Pancreas (tissue), 10 donors: Measurements from ENCODE around the gene TARM1. TPM values are rescaled to one million over a fixed set of nuclear protein-coding genes. Genes with fewer than 3 reads are reported as not detected.
"Not testable (repeated sequence)": the region's sequence is repeated elsewhere in the genome, so short reads cannot be mapped to it uniquely, and the experiment has no call there.

Experiments used
- ATAC-seq, 4 donors: fragments of 200-7000 bp; cut with Tn5 transposase; one replicate each; pipeline versions ENCODE4 v1.8.0 to v1.9.1; 2020; ENCODE audit warnings: mild to moderate bottlenecking in 4 of 4, moderate library complexity in 4 of 4
- DNase-seq, 6 donors: peaks; one replicate each; pipeline ENCODE4 v3.0.0-alpha.2; 2020
- FAIRE-seq: peaks from 2 replicates; lab custom pipeline; 2012; peaks lifted over from hg19 to GRCh38; lab: Jason Lieb, UNC
- H3K27ac ChIP-seq, 4 donors: fragments of 200-600 bp; sonication (generic); 1 replicate in 3 of 4; 2 replicates in 1 of 4; pipeline versions ENCODE4 v1.5.0 to v1.8.0; 2020
- H3K27me3 ChIP-seq, 4 donors: fragments of 200-600 bp; one replicate each; pipeline ENCODE4 v1.8.0; 2021
- H3K36me3 ChIP-seq, 3 donors: fragments of 200-600 bp; sonication (generic) in 1 of 3; one replicate each; pipeline versions ENCODE4 v1.5.0 to v1.8.0; 2020 to 2021
- H3K4me1 ChIP-seq, 3 donors: fragments of 200-600 bp; one replicate each; pipeline ENCODE4 v1.8.0; 2021
- H3K4me3 ChIP-seq, 4 donors: fragments of 200-600 bp; sonication (generic) in 2 of 4; one replicate each; pipeline versions ENCODE4 v1.5.0 to v1.8.0; 2020 to 2021
- H3K9me3 ChIP-seq, 4 donors: fragments of 200-600 bp; one replicate each; pipeline ENCODE4 v1.8.0; 2021
- CTCF ChIP-seq, 4 donors: fragments of 200-600 bp; sonication (generic) in 3 of 4; IDR thresholded peaks; one replicate each; pipeline versions ENCODE4 v1.5.0 to v1.8.0; 2021; ENCODE audit warnings: antibody characterized with exemption in 4 of 4
- WGBS, 2 donors: extraction: QIAGEN DNeasy Blood & Tissue Kit; methylation state at CpG; one replicate each; pipeline ENCODE4 v1.1.7; 2013; 5-methylcytosine and 5-hydroxymethylcytosine counted together
- intact Hi-C, 3 donors: fragments of 100-400 bp; cut with DNase I; formaldehyde crosslinking; loops; one replicate each; pipeline versions ENCODE4 v1.11.1 to v1.14.2; 2022
- polyA plus RNA-seq, 2 donors: library from polyadenylated mRNA; stranded (reverse); fragments of 200-250 nt; gene quantifications; one replicate each; pipeline ENCODE4 v1.2.3, GENCODE V29; 2013
- total RNA-seq, 6 donors: library from RNA; stranded (reverse); fragmentation: NEBNext Ultra II Directional in 4 of 6; extraction: Animal tissue kit (Norgen Biotek cat#: 25700) in 4 of 6; gene quantifications; one replicate each; pipeline versions ENCODE4 v1.2.1 to v1.2.4, GENCODE V29; 2021 to 2023
- donor health status: healthy with polysubstance abuse.
- donor health status: DM: no; HTN: no; CAD: no; lungs with moderate emphysema.
- donor health status: DM: no; HTN: no; CAD: no.
- donor health status: control.
- donor health status: control.
- donor health status: Bipolar disorder and iron deficiency.
- donor health status: DM: yes; HTN: yes; CAD: no.
- donor health status: DM: no; HTN: no; CAD: no.
- donor health status: DM: no; HTN: no; CAD: no.
- donor health status: DM: yes; HTN: yes; CAD: no.

TARM1 gene
- total and polyA plus RNA-seq, 8 donors: not detected

DNA sequence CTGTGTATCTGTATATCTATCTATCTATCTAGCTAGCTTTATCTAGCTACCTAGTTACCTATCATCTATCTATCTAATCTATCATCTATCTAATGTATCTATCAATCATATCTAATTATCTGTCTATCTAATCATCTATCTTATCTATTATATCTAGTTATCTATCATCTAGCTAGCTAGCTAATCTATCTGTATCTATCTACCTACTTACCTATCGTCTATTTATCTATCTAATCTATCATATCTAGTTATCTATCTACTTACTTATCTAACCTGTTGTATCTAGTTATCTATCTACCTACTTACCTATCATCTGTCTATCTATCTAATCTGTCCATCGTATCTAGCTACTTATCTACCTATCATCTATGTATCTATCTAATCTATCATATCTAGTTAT lies 35.4 kb downstream of the TARM1 start:
- 28 to 43% methylated on average over 2 of the region's 2 CpGs for WGBS, 2 donors
- ATAC-seq (no peak), FAIRE-seq (no peak), DNase-seq (no peak)
- no peak for TF ChIP-seq CTCF (IDR thresholded peaks at IDR 0.05)
- H3K27ac ChIP-seq: no peak overlapping the region
- intact Hi-C loops: no loop called here
- no peaks in the 10 kb centered on the region for H3K9me3 ChIP-seq
- no peaks in the 10 kb centered on the region for H3K27me3 ChIP-seq
- H3K4me1 ChIP-seq: no peaks in the 10 kb centered on the region
- H3K4me3 ChIP-seq: no peak overlapping the region
- H3K36me3 ChIP-seq: no peaks in the 10 kb centered on the region

- intact Hi-C loops: no loop called here
- 54 to 62% methylated on average over 3 of the region's 3 CpGs for WGBS, 2 donors
- no peaks in the 10 kb centered on the region for H3K36me3 ChIP-seq
- no peak for DNase-seq
- H3K9me3 ChIP-seq: no peaks in the 10 kb centered on the region
- H3K4me1 ChIP-seq: no peaks in the 10 kb centered on the region
- ATAC-seq: no peak
- no peak overlapping the region for H3K27ac ChIP-seq
- H3K27me3 ChIP-seq: no peaks in the 10 kb centered on the region
- no peak for TF ChIP-seq CTCF (IDR thresholded peaks at IDR 0.05)
- no peak overlapping the region for H3K4me3 ChIP-seq
- no peak for FAIRE-seq
Observed at GRCh38 chr19:54042989-54043388, 38.2 kb downstream of the TARM1 start.

DNA sequence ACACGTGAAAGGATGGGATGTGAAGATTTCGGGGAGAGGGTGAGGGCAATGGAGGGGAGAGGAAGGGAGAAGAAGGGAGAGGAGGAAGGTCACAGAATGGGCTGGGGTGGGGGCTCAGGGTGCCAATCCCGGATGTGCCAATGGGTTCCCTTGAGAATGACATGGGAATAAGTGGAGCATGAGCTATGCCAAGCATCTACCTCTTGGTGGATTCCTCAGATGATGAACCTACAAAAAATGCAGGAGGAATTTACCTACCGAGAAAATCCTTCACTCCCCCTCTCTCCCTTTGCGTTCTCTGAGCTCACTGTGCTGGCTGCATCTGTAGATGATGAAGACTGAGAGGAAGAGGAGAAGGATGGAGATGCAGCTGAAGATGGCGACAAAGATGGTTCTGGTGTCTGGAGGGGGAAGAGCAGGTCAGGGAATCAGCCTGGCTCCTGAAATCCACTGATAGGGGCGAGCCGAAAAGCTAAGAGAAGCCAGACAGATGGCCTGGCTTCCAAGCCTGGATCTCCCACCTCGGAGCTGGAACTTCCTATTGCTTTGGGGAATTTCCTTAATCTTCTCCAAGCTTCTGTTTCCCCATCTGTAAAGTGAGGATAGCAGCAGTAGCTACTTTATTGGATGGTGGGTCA lies 39.1 kb downstream of the TARM1 start:
- H3K4me3 ChIP-seq: no peak overlapping the region
- no peaks in the 10 kb centered on the region for H3K9me3 ChIP-seq
- no peaks in the 10 kb centered on the region for H3K4me1 ChIP-seq
- H3K27me3 ChIP-seq: no peaks in the 10 kb centered on the region
- DNase-seq (no peak), FAIRE-seq (no peak), ATAC-seq (no peak)
- no peak for TF ChIP-seq CTCF (IDR thresholded peaks at IDR 0.05)
- intact Hi-C loops: no loop called here
- WGBS, 2 donors: 36 to 38% methylated on average over 9 of the region's 9 CpGs
- H3K36me3 ChIP-seq: no peaks in the 10 kb centered on the region
- H3K27ac ChIP-seq: no peak overlapping the region

GRCh38 chr19:54040003-54040402 lies 41.2 kb downstream of the TARM1 start:
- no peak overlapping the region for H3K4me3 ChIP-seq
- no peak overlapping the region for H3K27ac ChIP-seq
- H3K27me3 ChIP-seq: no peaks in the 10 kb centered on the region
- DNase-seq: no peak
- no peaks in the 10 kb centered on the region for H3K9me3 ChIP-seq
- H3K36me3 ChIP-seq: no peaks in the 10 kb centered on the region
- H3K4me1 ChIP-seq: no peaks in the 10 kb centered on the region
- intact Hi-C loops: no loop called here
- no peak for FAIRE-seq
- WGBS, 2 donors: 65 to 71% methylated on average over 4 of the region's 4 CpGs
- ATAC-seq: no peak
- no peak for TF ChIP-seq CTCF (IDR thresholded peaks at IDR 0.05)

- WGBS, 2 donors: 51 to 74% methylated on average over 5 of the region's 5 CpGs
- not testable (repeated sequence) for DNase-seq, ATAC-seq, H3K4me3 ChIP-seq, FAIRE-seq, H3K9me3 ChIP-seq, H3K36me3 ChIP-seq, H3K27me3 ChIP-seq, H3K4me1 ChIP-seq, H3K27ac ChIP-seq
- intact Hi-C loops: loop anchor here in 1 of 3 donors (10.0 kb wide), 1 partner anchor 232 kb away; no protein-coding TSS in a partner anchor
Observed at GRCh38 chr19:54036542-54036941, 44.6 kb downstream of the TARM1 start.
